ENCODE results near the gene CALHM3.
"Not testable (repeated sequence)": the region's sequence is repeated elsewhere in the genome, so short reads cannot be mapped to it uniquely, and the experiment has no call there.

Gene CALHM3

DNA sequence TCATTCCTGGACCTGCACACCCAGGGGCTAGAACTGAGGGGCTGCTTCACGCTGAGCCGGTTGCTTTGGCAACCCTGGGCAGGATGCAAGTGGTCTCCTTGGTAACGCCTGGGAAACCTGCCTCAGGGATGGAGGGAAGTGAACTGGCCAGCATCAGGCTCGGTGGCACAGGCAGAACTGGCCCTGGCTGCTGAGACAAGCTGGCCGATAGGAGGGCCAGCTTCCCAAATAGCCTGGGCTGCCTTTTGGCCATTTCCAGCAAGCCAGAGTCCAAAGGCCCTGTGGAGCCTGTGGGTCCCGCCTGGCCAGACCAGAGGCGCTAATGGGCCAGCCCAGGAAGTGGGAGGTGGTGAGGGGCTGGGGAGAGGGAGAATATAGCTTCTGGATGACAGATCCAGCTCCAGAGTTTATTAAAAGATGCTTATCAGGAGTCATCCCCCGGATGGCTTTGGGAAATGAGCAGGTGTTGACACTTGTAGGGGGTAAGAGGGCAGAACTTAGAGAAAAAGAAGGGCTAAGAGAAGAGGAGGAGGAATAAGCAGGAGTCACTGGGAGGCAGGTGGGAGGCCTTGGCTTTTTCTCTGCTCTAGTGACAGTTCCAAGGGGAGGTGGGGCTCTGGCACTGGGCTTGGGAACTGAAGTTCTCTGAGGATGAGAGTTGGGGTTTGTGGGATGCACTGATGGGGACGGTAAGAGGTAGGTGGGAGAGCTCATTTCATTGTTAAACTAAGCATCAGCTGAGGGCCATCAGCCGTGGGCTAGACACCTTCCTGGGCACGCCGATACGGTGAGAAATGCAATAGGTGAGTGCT lies 24.0 kb upstream of the CALHM3 start:
- no peak for DNase-seq

GRCh38 chr10:103501186-103501585 lies 22.1 kb upstream of the CALHM3 start:
- DNase-seq = no peak

DNA sequence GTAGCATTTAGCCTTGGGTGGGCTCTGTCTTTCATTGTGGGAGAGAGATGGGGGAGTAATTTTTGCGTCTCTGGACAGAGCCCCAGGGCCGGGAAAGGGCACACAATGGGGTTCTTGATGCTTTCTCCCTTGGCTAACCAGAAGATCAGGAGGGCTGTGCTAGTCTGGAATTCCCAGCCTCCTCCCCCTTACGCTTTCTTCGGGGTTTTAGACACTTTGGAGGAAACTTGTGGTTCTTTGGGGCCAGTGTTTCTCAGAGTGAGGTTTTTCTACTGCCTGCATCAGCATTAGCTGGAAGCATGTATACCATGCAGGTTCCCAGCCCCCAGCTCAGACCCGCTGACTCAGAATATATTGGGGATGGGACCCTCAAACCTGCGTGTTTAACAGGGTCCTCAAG lies 21.4 kb upstream of the CALHM3 start:
- no peak for DNase-seq

DNA sequence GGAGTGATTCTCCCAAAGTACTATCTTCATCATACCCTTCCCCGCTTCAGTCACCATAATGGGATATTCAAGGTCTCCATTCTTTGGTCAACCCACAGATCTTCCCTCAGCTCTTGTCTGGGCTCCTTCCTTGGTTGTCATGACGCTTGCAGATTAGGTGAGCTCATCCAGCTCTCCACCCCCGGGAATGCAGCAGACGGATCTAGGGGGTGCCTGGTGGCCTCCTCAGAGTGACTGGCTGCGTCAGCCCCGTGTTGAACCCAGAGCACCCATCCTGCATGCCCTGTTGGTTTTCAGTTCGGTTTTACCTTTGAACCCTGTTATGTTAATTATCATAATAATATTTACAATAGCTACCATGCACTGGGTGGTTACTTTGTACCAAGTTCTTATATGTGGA lies 20.8 kb upstream of the CALHM3 start:
- DNase-seq = no peak

- no peak for DNase-seq
Measured at GRCh38 chr10:103498936-103499638, 20.0 kb upstream of the CALHM3 start.

- DNase-seq = no peak
Measured at GRCh38 chr10:103497161-103497915, 18.3 kb upstream of the CALHM3 start.

DNA sequence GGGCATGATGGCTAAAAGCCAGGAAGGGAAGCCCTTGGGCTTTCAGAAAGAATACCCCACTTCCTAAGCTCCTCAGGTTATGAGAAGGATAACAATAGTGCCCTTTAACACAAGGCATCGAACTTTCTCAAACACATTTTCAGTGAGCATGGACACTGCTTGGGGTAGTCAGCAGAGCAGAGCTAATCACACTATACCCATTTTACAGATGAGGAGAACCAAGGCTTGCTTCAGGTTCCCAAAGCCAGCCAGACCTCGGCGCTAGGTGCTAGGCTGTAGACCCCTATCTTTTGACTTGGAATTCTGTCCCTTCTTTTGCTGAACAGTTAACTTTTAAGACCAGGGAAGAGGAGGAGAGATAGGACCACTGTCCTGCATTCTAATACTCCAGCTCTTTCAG lies 16.3 kb upstream of the CALHM3 start:
- DNase-seq = no peak

- peak; percentile 8 for DNase-seq
Measured at GRCh38 chr10:103493916-103494877, 15.2 kb upstream of the CALHM3 start.

DNA sequence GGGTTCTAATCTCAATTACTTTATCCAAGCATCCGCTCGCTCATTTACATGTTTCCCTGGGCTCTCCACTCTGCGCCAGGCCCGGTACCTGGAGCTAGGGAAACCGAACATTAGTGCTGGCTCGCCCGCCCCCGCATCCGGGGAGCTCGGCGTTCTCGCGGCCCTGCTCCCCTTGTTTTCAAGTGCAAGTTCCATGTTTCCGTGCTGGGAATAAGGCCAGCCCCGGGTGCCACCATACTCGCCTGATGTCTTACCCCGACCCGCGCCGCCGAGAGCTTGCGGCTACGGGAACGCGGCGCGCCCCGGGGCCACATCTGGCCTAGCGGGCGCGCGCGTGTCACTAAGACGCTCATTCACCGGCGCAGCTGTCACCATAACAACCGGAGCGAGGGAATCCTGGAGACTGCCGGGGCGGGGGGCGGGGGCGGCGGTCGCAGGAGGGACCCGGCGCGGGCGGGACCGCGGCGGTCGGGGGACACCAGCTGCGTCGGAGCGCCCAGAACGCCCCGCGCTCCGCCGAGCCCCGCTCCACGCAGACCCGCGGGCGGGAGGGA lies 14.4 kb upstream of the CALHM3 start, which contains the start of gene NEURL1:
NEURL1 (plus strand) TSS at position 344 of the 554 bp plus-strand sequence. CDS start 683 bp downstream, outside the sequence.
- no peak for DNase-seq

- DNase-seq = no peak
Measured at GRCh38 chr10:103492655-103493261, 13.7 kb upstream of the CALHM3 start.

DNA sequence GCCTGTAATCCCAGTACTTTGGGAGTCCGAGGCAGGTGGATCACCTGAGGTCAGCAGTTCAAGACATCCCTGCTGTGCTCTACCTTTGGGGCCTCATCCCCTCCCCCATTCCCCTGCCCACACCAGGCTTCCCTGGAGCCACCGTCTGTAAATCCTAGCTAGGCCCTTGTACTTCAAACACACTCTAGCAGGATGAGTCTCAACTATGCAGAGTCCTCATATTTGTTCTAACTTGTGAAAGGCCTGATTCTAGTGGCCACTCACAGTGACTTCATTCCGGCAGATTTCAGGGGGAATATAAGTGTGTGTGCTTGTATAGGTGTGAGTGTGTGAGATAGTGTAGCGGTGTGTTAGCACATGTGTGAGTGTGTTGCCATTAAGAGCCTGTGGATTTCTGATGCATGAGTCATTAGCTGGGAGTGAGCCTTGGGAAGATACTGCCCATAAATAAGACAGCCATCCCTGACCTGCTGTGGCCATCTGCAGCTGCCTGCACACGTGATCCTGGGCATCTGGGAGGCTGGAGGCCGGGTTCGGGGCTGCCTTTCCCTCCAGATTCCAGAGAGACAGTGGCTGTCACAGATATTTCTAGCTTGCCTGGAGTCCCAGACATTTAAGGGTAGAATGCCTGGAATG lies 12.8 kb upstream of the CALHM3 start:
- no peak for DNase-seq

- no peak for DNase-seq
Measured at GRCh38 chr10:103490986-103491314, 11.9 kb upstream of the CALHM3 start.

GRCh38 chr10:103487410-103487708 lies 8.3 kb upstream of the CALHM3 start:
- no peak for DNase-seq

- DNase-seq = not testable (repeated sequence)
Measured at GRCh38 chr10:103486635-103487409, 7.8 kb upstream of the CALHM3 start.

- DNase-seq = no peak
Measured at GRCh38 chr10:103481974-103482531, 3.0 kb upstream of the CALHM3 start.

DNA sequence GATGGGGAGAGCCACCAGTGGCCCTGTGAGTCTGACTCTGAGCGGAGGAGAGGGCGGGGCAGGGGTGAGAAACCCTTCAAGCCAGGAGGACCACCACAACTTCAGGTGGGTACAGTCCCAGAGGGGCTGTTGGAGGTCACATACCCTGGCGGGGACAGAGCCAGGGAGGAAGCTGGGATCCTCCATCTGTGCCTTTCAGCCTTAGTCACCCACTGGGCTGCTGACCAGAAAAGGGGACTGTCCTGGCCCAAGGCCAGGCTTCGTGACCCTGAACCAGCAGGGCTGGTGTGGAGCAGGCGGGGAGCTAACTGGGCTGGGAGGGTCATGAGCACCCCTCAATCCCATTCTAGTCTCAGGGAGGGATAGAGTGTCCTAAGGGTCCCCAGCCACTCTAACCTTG lies 1.5 kb upstream of the CALHM3 start:
- DNase-seq = no peak

- DNase-seq = no peak
Measured at GRCh38 chr10:103478671-103479070, 369 bp downstream of the CALHM3 start.

DNA sequence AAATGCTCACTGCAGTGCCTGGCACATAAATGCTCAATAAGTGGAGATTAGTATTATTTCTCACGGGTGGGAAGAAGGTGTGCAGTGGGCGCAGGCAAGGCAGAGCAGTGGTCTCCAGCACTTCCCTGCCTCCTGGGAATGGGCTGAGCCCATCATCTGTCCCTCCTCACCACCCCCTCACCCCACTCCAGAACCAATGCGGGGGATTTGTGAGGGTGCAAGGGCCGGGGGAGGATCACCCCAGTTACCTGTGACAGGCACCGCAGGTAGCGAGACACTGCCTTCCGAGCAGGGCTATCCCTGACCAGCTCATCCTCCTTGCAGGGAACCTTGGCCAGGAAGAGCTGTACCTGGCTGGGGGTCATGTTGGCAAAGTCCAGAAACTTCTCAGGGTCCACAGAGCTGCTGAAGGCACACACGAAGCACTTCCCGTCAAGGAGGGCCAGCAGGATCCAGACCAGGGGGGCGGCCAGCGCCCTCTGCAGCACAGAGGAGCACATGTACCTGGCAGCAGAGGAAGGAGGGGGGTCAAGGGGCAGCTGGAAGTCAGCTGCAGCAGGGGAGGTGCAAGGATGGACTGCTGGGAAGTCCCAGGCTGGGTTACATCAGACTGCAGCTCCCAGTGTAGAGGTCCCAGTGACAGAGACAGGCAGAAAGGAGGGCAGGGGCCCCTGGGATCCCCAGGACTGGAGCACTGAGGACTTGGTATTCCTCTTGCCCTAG lies 2.8 kb downstream of the CALHM3 start:
- no peak for DNase-seq

DNA sequence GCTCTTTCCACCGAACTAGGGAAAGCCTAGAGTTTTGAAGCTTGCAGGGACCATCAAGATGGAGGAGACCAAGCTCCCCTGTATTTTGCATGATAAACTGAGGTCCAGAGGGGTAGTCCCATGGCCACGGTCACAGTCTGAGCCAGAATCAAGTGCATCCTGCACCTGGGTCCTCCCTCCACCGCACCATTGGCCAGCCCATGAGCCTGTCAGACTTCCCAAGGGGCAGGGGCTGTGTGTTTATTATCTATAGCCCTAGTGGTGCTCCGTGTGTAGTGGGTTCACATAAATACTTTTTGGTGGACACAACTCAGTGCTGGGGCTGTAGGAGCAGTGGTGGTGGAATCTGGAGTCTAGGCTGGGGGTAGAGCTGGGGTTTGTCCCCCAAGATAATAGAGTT lies 3.6 kb downstream of the CALHM3 start:
- no peak for DNase-seq

- no peak for DNase-seq
Measured at GRCh38 chr10:103474077-103474476, 5.0 kb downstream of the CALHM3 start.

All from activated CD4-positive, alpha-beta T cell treated with anti-CD3 and anti-CD28 coated beads, Interleukin-2, amount 50 U/mL, for 1 hour (primary cell).